A549 (cell line): ENCODE measurements around the gene SPECC1L. TPM values are rescaled to one million over a fixed set of nuclear protein-coding genes. Genes with fewer than 3 reads are reported as not detected.

ENCODE experiments used
- ATAC-seq, 2 experiments: fragments of 200-7000 bp in 1 of 2; fragments of >200 bp in 1 of 2; cut with Nextera tagmentation in 1 of 2; cut with Tn5 transposase in 1 of 2; 3 replicates each; pipeline versions ENCODE4 v1.8.0 to v1.9.1; 2018 to 2020; ENCODE audit warnings: mild to moderate bottlenecking in 1 of 2, moderate library complexity in 1 of 2
- CTCF ChIA-PET: fragments of 300-600 bp; sonication (Branson Sonifier 250); formaldehyde crosslinking; extraction: SDS; loops from one replicate; lab custom pipeline; 2021; ENCODE audit warnings: antibody characterized with exemption, inconsistent platforms; lab: Yijun Ruan, JAX
- POLR2A ChIA-PET: fragments of 350-600 bp; formaldehyde crosslinking; extraction: SDS; loops from one replicate; lab custom pipeline; 2021; ENCODE audit warnings: antibody characterized with exemption, inconsistent platforms; lab: Yijun Ruan, JAX
- DNase-seq, 2 experiments: peaks; one replicate each; pipeline versions ENCODE4 v3.0.0 to v3.0.0-alpha.2; 2011 to 2016; ENCODE audit warnings: low read depth in 1 of 2, low spot score in 1 of 2
- FAIRE-seq: peaks from 2 replicates; lab custom pipeline; 2011; peaks lifted over from hg19 to GRCh38; lab: Jason Lieb, UNC
- H3K27ac ChIP-seq, 2 experiments: fragments of >200 bp; sonication (Bioruptor Twin); formaldehyde crosslinking; 3 replicates each; pipeline ENCODE4 v1.5.1; 2016 to 2017
- H3K4me1 ChIP-seq: fragments of >200 bp; sonication (Bioruptor Twin); formaldehyde crosslinking; 3 replicates; pipeline ENCODE4 v1.6.1; 2016
- H3K4me2 ChIP-seq: fragments of >200 bp; sonication (Bioruptor Twin); formaldehyde crosslinking; 3 replicates; pipeline ENCODE4 v1.6.1; 2016
- H3K4me3 ChIP-seq: fragments of >200 bp; sonication (Bioruptor Twin); formaldehyde crosslinking; 3 replicates; pipeline ENCODE4 v1.5.1; 2016
- H3K9me3 ChIP-seq: fragments of >200 bp; sonication (Bioruptor Twin); formaldehyde crosslinking; 3 replicates; pipeline ENCODE4 v1.6.1; 2016
- BHLHE40 ChIP-seq: IDR thresholded peaks from 2 replicates; pipeline ENCODE4 v1.6.1; 2012; ENCODE audit warnings: low read depth, low read length, inconsistent platforms
- CBX2 ChIP-seq: fragments of 200-600 bp; sonication (generic); IDR thresholded peaks from 2 replicates; pipeline ENCODE4 v1.6.1; 2016; ENCODE audit warnings: low read depth, mild to moderate bottlenecking, borderline replicate concordance
- CBX8 ChIP-seq: fragments of 200-600 bp; sonication (generic); IDR thresholded peaks from 2 replicates; pipeline ENCODE4 v1.6.1; 2016
- CEBPB ChIP-seq, 2 experiments: fragments of >200 bp in 1 of 2; sonication (Bioruptor Twin) in 1 of 2; formaldehyde crosslinking in 1 of 2; IDR thresholded peaks; 2 replicates each; pipeline ENCODE4 v1.6.1; 2012 to 2016
- CHD2 ChIP-seq: fragments of 150-350 bp; IDR thresholded peaks from 2 replicates; pipeline ENCODE4 v1.6.1; 2014; ENCODE audit warnings: low read length; ENCODE audit not compliant: partially characterized antibody
- CHD4 ChIP-seq: fragments of 200-600 bp; sonication (generic); IDR thresholded peaks from 2 replicates; pipeline ENCODE4 v1.6.1; 2016; ENCODE audit warnings: antibody characterized with exemption, mild to moderate bottlenecking, borderline replicate concordance
- EHF ChIP-seq: fragments of 250-450 bp; sonication (Bioruptor Pico); IDR thresholded peaks from 2 replicates; pipeline ENCODE4 v1.5.0; 2020; ENCODE audit warnings: mild to moderate bottlenecking
- JUN ChIP-seq, 2 experiments: fragments of >200 bp; sonication (Bioruptor Twin); formaldehyde crosslinking; IDR thresholded peaks; 2 replicates in 1 of 2; 3 replicates in 1 of 2; pipeline ENCODE4 v1.6.1; 2016 to 2017
- JUNB ChIP-seq: fragments of >200 bp; sonication (Bioruptor Twin); formaldehyde crosslinking; IDR thresholded peaks from 2 replicates; pipeline ENCODE4 v1.6.1; 2016
- MAZ ChIP-seq: fragments of 150-350 bp; IDR thresholded peaks from 2 replicates; pipeline ENCODE4 v1.6.1; 2014; ENCODE audit warnings: antibody characterized with exemption, low read depth, low read length, borderline replicate concordance
- NFE2L2 ChIP-seq: fragments of 150-350 bp; conservative IDR thresholded peaks from 2 replicates; pipeline ENCODE4 v1.6.1; 2014; ENCODE audit warnings: low read length
- NPAS2 ChIP-seq: fragments of 250-450 bp; sonication (Bioruptor Pico); IDR thresholded peaks from 2 replicates; pipeline ENCODE4 v1.8.0; 2022; ENCODE audit warnings: mild to moderate bottlenecking, moderate library complexity, borderline replicate concordance
- POLR2A ChIP-seq: IDR thresholded peaks from 2 replicates; pipeline ENCODE4 v1.6.1; 2012; ENCODE audit warnings: mild to moderate bottlenecking, low read length
- RAD21 ChIP-seq, 2 experiments: fragments of >200 bp in 1 of 2; sonication (Bioruptor Twin) in 1 of 2; formaldehyde crosslinking in 1 of 2; IDR thresholded peaks in 1 of 2; conservative IDR thresholded peaks in 1 of 2; 2 replicates in 1 of 2; 3 replicates in 1 of 2; pipeline ENCODE4 v1.6.1; 2012 to 2018; ENCODE audit warnings: inconsistent platforms in 1 of 2
- RARB ChIP-seq: fragments of 250-450 bp; sonication (Bioruptor Pico); IDR thresholded peaks from 2 replicates; pipeline ENCODE4 v1.8.0; 2021; ENCODE audit warnings: mild to moderate bottlenecking, moderate library complexity
- RFX5 ChIP-seq: fragments of 450-650 bp; IDR thresholded peaks from 2 replicates; pipeline ENCODE4 v1.7.1; 2014; ENCODE audit warnings: antibody characterized with exemption, mild to moderate bottlenecking, moderate library complexity
- RNF2 ChIP-seq: fragments of 200-600 bp; sonication (generic); IDR thresholded peaks from 2 replicates; pipeline ENCODE4 v1.6.1; 2016; ENCODE audit warnings: low read depth, mild to moderate bottlenecking, antibody characterized with exemption, moderate library complexity, borderline replicate concordance
- SREBF2 ChIP-seq: fragments of 450-650 bp; IDR thresholded peaks from 2 replicates; pipeline ENCODE4 v1.6.1; 2014; ENCODE audit warnings: mild to moderate bottlenecking, moderate library complexity
- WGBS: methylation state at CpG from one replicate; pipeline ENCODE4 v1.1.6; 2017; ENCODE audit errors: missing lambda C conversion rate; 5-methylcytosine and 5-hydroxymethylcytosine counted together
- polyA plus RNA-seq, 4 experiments: library from polyadenylated mRNA; depleted of rRNA in 3 of 4; stranded (reverse); fragments of >200 nt; fragmentation: RNase III in 1 of 4; extraction: RNeasy Plus Mini Kit Qiagen cat#74134 plus additional on column Dnase treatment in 1 of 4; gene quantifications; 2 replicates in 3 of 4; 3 replicates in 1 of 4; pipeline ENCODE4 v1.2.3, GENCODE V29; 2011 to 2017
- TF ChIP-seq, protein P1 (sequence below): fragments of 250-450 bp; sonication (Bioruptor Pico); IDR thresholded peaks from 2 replicates; pipeline ENCODE4 v1.5.0; 2020; ENCODE audit warnings: low read depth, mild to moderate bottlenecking, moderate library complexity
- TF ChIP-seq, protein P2 (sequence below): IDR thresholded peaks from 2 replicates; pipeline ENCODE4 v1.6.1; 2012
- TF ChIP-seq, protein P3 (sequence below): fragments of >200 bp; sonication (Bioruptor Twin); formaldehyde crosslinking; IDR thresholded peaks from 3 replicates; pipeline ENCODE4 v1.6.1; 2016
- TF ChIP-seq, protein P4 (sequence below): fragments of 250-450 bp; sonication (Bioruptor Pico); IDR thresholded peaks from 2 replicates; pipeline ENCODE4 v1.5.0; 2021; ENCODE audit warnings: mild to moderate bottlenecking, moderate library complexity, borderline replicate concordance

The SPECC1L gene
- polyA plus RNA-seq, 2 of the 4 experiments (the other 2 are of a cell fraction), result 14.8 to 25.2 TPM

DNA sequence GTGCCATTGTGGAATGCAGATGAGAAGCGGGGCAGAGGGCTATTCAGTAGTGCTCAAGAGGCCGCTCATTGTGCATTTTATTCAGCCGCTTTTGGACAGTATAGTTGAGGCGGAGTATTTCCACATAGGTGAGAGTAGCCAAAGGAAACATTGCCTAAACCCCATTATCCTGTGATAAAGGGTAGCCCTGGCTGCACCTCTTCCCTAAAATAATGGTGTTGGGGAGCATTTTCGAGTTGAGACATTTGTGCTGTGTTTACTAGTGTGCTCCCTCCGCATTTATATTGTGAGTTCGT lies 68.8 kb downstream of the SPECC1L start (continued):
- TF ChIP-seq, protein P1, sequence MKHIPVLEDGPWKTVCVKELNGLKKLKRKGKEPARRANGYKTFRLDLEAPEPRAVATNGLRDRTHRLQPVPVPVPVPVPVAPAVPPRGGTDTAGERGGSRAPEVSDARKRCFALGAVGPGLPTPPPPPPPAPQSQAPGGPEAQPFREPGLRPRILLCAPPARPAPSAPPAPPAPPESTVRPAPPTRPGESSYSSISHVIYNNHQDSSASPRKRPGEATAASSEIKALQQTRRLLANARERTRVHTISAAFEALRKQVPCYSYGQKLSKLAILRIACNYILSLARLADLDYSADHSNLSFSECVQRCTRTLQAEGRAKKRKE (CRISPR knock-in tag), result no peak
- no peak for TF ChIP-seq CEBPB (IDR thresholded peaks at IDR 0.05)
- TF ChIP-seq, protein P2, sequence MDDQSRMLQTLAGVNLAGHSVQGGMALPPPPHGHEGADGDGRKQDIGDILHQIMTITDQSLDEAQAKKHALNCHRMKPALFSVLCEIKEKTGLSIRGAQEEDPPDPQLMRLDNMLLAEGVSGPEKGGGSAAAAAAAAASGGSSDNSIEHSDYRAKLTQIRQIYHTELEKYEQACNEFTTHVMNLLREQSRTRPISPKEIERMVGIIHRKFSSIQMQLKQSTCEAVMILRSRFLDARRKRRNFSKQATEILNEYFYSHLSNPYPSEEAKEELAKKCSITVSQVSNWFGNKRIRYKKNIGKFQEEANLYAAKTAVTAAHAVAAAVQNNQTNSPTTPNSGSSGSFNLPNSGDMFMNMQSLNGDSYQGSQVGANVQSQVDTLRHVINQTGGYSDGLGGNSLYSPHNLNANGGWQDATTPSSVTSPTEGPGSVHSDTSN, result no peak
- no peak for TF ChIP-seq JUNB
- TF ChIP-seq EHF (CRISPR knock-in tag), result no peak

DNA sequence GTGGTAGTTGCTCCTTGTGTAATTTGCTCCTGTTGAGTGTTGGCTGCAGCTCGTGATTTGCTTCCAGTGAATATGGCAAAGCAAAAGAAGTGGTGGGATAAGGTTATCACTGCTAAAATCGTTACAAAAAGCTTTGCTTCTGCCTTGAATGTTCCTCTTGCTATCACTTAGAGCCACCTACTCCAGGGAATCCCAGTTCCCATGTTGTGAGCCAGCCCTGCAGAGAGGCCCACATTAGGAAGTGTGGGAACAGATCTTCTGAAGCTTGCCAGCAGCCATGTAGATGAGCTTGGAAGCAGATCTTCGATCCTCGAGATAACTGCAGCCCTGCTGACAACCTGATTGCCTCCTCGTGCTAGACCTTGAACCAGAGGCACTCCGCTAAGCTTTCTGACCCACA lies 71.0 kb downstream of the SPECC1L start:
- FAIRE-seq (no peak), DNase-seq (no peak), ATAC-seq (no peak)
- CTCF ChIA-PET, result interaction anchor here (1.1 to 1.5 kb wide), 2 partner anchors 9 to 16 kb away, joined by 3 to 5 read pairs; no protein-coding TSS in a partner anchor
- Histone ChIP-seq H3K27ac (no peak overlapping the region), H3K4me3 (no peak overlapping the region), H3K4me1 (no peaks in the 10 kb centered on the region), H3K9me3 (no peaks in the 10 kb centered on the region), H3K4me2 (no peak overlapping the region)
- WGBS, result 96% methylated on average over 6 of the region's 6 CpGs
- POLR2A ChIA-PET, result no interaction called here
- no peak for TF ChIP-seq RFX5

DNA sequence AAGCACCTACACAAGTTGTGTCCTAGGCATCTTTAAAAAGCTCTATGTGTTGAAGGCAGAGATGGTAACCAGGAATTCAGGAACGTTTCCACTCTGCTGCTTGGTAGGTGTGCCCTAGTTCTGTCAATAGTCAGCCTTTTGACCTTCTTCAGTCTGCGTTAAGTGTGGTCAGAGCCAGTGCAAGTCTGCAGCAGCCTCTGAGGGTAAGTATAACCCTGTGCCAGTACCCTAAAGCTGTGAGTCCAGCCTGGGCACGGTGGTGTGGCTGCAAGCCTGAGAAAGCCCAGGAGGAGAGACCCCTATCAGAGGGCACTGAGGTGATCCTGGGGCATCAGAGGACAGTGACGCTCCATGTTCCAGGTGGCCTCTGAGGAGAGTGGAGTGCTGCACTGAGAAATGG lies 80.0 kb downstream of the SPECC1L start:
- Histone ChIP-seq H3K9me3 (peaks cover 7% of the 10 kb centered on the region; the same call in 1 of the 3 replicates), H3K27ac (no peak overlapping the region), H3K4me1 (no peaks in the 10 kb centered on the region), H3K4me2 (no peak overlapping the region), H3K4me3 (no peak overlapping the region)
- DNase-seq (no peak), ATAC-seq (no peak), FAIRE-seq (no peak)
- ChIA-PET POLR2A (no interaction called here), CTCF (no interaction called here)
- 84% methylated on average over 3 of the region's 4 CpGs for WGBS
- TF ChIP-seq CBX2 (no peak), RNF2 (no peak), CBX8 (no peak), EHF (CRISPR knock-in tag) (no peak), RAD21 (conservative IDR thresholded peaks at IDR 0.05 in 1 of 2, IDR thresholded peaks at IDR 0.05 in 1 of 2) (no peak), MAZ (no peak), SREBF2 (no peak), BHLHE40 (no peak), JUN (IDR thresholded peaks at IDR 0.05) (no peak), CHD4 (no peak), NFE2L2 (no peak), RARB (CRISPR knock-in tag) (no peak), JUNB (no peak), POLR2A (no peak), CHD2 (no peak), NPAS2 (no peak)
- TF ChIP-seq, protein P2, result no peak
- TF ChIP-seq, protein P3, sequence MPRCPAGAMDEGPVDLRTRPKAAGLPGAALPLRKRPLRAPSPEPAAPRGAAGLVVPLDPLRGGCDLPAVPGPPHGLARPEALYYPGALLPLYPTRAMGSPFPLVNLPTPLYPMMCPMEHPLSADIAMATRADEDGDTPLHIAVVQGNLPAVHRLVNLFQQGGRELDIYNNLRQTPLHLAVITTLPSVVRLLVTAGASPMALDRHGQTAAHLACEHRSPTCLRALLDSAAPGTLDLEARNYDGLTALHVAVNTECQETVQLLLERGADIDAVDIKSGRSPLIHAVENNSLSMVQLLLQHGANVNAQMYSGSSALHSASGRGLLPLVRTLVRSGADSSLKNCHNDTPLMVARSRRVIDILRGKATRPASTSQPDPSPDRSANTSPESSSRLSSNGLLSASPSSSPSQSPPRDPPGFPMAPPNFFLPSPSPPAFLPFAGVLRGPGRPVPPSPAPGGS, result no peak
- TF ChIP-seq, protein P1 (CRISPR knock-in tag), result no peak
- TF ChIP-seq, protein P4, sequence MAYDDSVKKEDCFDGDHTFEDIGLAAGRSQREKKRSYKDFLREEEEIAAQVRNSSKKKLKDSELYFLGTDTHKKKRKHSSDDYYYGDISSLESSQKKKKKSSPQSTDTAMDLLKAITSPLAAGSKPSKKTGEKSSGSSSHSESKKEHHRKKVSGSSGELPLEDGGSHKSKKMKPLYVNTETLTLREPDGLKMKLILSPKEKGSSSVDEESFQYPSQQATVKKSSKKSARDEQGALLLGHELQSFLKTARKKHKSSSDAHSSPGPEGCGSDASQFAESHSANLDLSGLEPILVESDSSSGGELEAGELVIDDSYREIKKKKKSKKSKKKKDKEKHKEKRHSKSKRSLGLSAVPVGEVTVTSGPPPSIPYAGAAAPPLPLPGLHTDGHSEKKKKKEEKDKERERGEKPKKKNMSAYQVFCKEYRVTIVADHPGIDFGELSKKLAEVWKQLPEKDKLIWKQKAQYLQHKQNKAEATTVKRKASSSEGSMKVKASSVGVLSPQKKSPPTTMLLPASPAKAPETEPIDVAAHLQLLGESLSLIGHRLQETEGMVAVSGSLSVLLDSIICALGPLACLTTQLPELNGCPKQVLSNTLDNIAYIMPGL (CRISPR knock-in tag), result no peak
